CD4-positive, alpha-beta T cell treated with Interleukin-17A for 4 hours (primary cell): ENCODE data around the gene SLC34A1.

Experiments used
- DNase-seq: peaks from one replicate; pipeline ENCODE4 v3.0.0-alpha.2; 2020; ENCODE audit warnings: mixed read lengths

Gene SLC34A1

GRCh38 chr5:177447066-177447610 lies 62.9 kb downstream of the SLC34A1 start:
- DNase-seq = peak; percentile 77

- peak; percentile 33 for DNase-seq
Measured at GRCh38 chr5:177447611-177448243, 63.5 kb downstream of the SLC34A1 start.
